H1 (cell line): ENCODE measurements around the gene ISOC2. TPM values are rescaled to one million over a fixed set of nuclear protein-coding genes. Genes with fewer than 3 reads are reported as not detected.

Experiments
- CTCF ChIA-PET: fragments of 300-600 bp; sonication (Branson Sonifier 250); formaldehyde crosslinking; loops from one replicate; lab custom pipeline; 2021; ENCODE audit not compliant: partially characterized antibody; lab: Charles Lee
- POLR2A ChIA-PET: fragments of 300-600 bp; sonication (Branson Sonifier 250); formaldehyde crosslinking; loops from one replicate; lab custom pipeline; 2021; ENCODE audit warnings: inconsistent platforms; ENCODE audit not compliant: partially characterized antibody; lab: Charles Lee
- DNase-seq, 2 experiments: peaks; one replicate each; pipeline versions ENCODE4 v3.0.0 to v3.0.0-alpha.2; 2010 to 2022; ENCODE audit warnings: low spot score in 2 of 2, low read depth in 1 of 2, mixed read lengths in 1 of 2
- FAIRE-seq: peaks from 2 replicates; lab custom pipeline; 2011; peaks lifted over from hg19 to GRCh38; lab: Jason Lieb, UNC
- H2AFZ ChIP-seq: 2 replicates; pipeline ENCODE4 v1.8.1; 2012; ENCODE audit warnings: low read length, inconsistent platforms
- H2AK5ac ChIP-seq: 2 replicates; pipeline ENCODE4 v1.6.1; 2013; ENCODE audit warnings: low read depth, low read length
- H2BK120ac ChIP-seq: replicated peaks from 2 replicates; pipeline ENCODE3; 2013; ENCODE audit warnings: low read depth, low read length, inconsistent platforms
- H2BK12ac ChIP-seq: 2 replicates; pipeline ENCODE4 v1.6.1; 2013; ENCODE audit warnings: low read depth, low read length
- H2BK15ac ChIP-seq: 2 replicates; pipeline ENCODE4 v1.6.1; 2013; ENCODE audit warnings: low read length
- H2BK20ac ChIP-seq: 2 replicates; pipeline ENCODE4 v1.6.1; 2013; ENCODE audit warnings: low read length
- H2BK5ac ChIP-seq: 2 replicates; pipeline ENCODE4 v1.6.1; 2013; ENCODE audit warnings: low read depth, low read length
- H3K14ac ChIP-seq: 2 replicates; pipeline ENCODE4 v1.6.1; 2013; ENCODE audit warnings: inconsistent platforms; ENCODE audit not compliant: insufficient read length
- H3K18ac ChIP-seq: 2 replicates; pipeline ENCODE4 v1.6.1; 2013; ENCODE audit warnings: low read length; ENCODE audit errors: extremely low read depth
- H3K23ac ChIP-seq: 2 replicates; pipeline ENCODE4 v1.6.1; 2013; ENCODE audit warnings: inconsistent platforms; ENCODE audit not compliant: insufficient read length
- H3K23me2 ChIP-seq: 2 replicates; pipeline ENCODE4 v1.6.1; 2013; ENCODE audit warnings: low read depth, low read length
- H3K27ac ChIP-seq: 2 replicates; pipeline ENCODE4 v1.6.1; 2011; ENCODE audit warnings: low read depth, low read length, inconsistent platforms
- H3K27me3 ChIP-seq, 4 experiments: replicated peaks in 1 of 4; 1 replicate in 1 of 4; 2 replicates in 3 of 4; pipeline versions ENCODE4 v1.6.1 to v1.8.1; 2011 to 2013; ENCODE audit warnings: low read length in 3 of 4, mild to moderate bottlenecking in 3 of 4, inconsistent platforms in 2 of 4, mixed read lengths in 2 of 4, moderate library complexity in 1 of 4; ENCODE audit not compliant: control insufficient read depth in 3 of 4, insufficient read depth in 3 of 4; ENCODE audit errors: extremely low read depth in 1 of 4
- H3K36me3 ChIP-seq, 4 experiments: 2 replicates each; pipeline versions ENCODE4 v1.6.1 to v1.8.1; 2011 to 2013; ENCODE audit warnings: mild to moderate bottlenecking in 4 of 4, low read length in 3 of 4, moderate library complexity in 2 of 4, control low read depth in 1 of 4, inconsistent platforms in 1 of 4; ENCODE audit not compliant: insufficient read depth in 4 of 4, control insufficient read depth in 2 of 4
- H3K4ac ChIP-seq: replicated peaks from 2 replicates; pipeline ENCODE3; 2013; ENCODE audit warnings: low read length, low read depth, mixed read lengths, inconsistent platforms; ENCODE audit not compliant: insufficient read length
- H3K4me1 ChIP-seq, 4 experiments: replicated peaks in 1 of 4; 1 replicate in 1 of 4; 2 replicates in 3 of 4; pipeline versions ENCODE4 v1.6.1 to v1.8.1; 2011 to 2013; ENCODE audit warnings: low read length in 3 of 4, inconsistent platforms in 2 of 4, mixed read lengths in 1 of 4; ENCODE audit not compliant: insufficient read depth in 4 of 4, control insufficient read depth in 3 of 4
- H3K4me2 ChIP-seq, 2 experiments: 2 replicates each; pipeline versions ENCODE4 v1.6.1 to v1.8.1; 2011 to 2013; ENCODE audit warnings: low read depth in 2 of 2, low read length in 2 of 2, control low read depth in 1 of 2, inconsistent platforms in 1 of 2, mild to moderate bottlenecking in 1 of 2; ENCODE audit not compliant: insufficient read depth in 1 of 2
- H3K4me3 ChIP-seq, 4 experiments: fragments of 200-600, 300-600 bp in 1 of 4; sonication (generic), shearing (Covaris generic), sonication (Bioruptor Twin) in 1 of 4; 2 replicates each; pipeline versions ENCODE4 v1.5.1 to v1.8.1; 2011 to 2016; ENCODE audit warnings: low read length in 4 of 4, low read depth in 3 of 4, control low read depth in 2 of 4, inconsistent platforms in 2 of 4, mild to moderate bottlenecking in 2 of 4, mixed read lengths in 1 of 4, moderate library complexity in 1 of 4; ENCODE audit not compliant: insufficient read depth in 2 of 4; ENCODE audit errors: extremely low read depth in 1 of 4
- H3K56ac ChIP-seq: replicated peaks from 2 replicates; pipeline ENCODE3; 2013; ENCODE audit warnings: low read depth, mild to moderate bottlenecking, mixed read lengths, low read length, inconsistent platforms; ENCODE audit not compliant: insufficient read length
- H3K79me1 ChIP-seq: 2 replicates; pipeline ENCODE4 v1.6.1; 2013; ENCODE audit warnings: low read depth, low read length, control low read depth
- H3K79me2 ChIP-seq, 2 experiments: 2 replicates each; pipeline versions ENCODE4 v1.6.1 to v1.8.1; 2012 to 2013; ENCODE audit warnings: low read length in 2 of 2, mild to moderate bottlenecking in 2 of 2, inconsistent platforms in 1 of 2; ENCODE audit not compliant: insufficient read depth in 2 of 2, control insufficient read depth in 1 of 2
- H3K9ac ChIP-seq, 4 experiments: replicated peaks in 1 of 4; 1 replicate in 1 of 4; 2 replicates in 3 of 4; pipeline versions ENCODE4 v1.6.1 to v1.8.1; 2011 to 2013; ENCODE audit warnings: low read depth in 3 of 4, low read length in 3 of 4, control low read depth in 2 of 4, mild to moderate bottlenecking in 2 of 4, moderate library complexity in 2 of 4, inconsistent platforms in 1 of 4; ENCODE audit errors: extremely low read depth in 1 of 4
- H3K9me3 ChIP-seq, 2 experiments: 2 replicates each; pipeline versions ENCODE4 v1.6.1 to v1.8.1; 2012 to 2013; ENCODE audit warnings: mild to moderate bottlenecking in 2 of 2, moderate library complexity in 2 of 2, control low read depth in 1 of 2, inconsistent platforms in 1 of 2, low read depth in 1 of 2, low read length in 1 of 2, mixed read lengths in 1 of 2; ENCODE audit not compliant: insufficient read depth in 2 of 2
- H4K20me1 ChIP-seq, 2 experiments: replicated peaks in 1 of 2; 2 replicates each; pipeline versions ENCODE3 to v1.8.1; 2011 to 2013; ENCODE audit warnings: inconsistent platforms in 2 of 2, low read length in 2 of 2, mild to moderate bottlenecking in 1 of 2; ENCODE audit not compliant: insufficient read depth in 2 of 2, control insufficient read depth in 1 of 2
- H4K5ac ChIP-seq: 2 replicates; pipeline ENCODE4 v1.6.1; 2013; ENCODE audit warnings: low read length, low read depth, mixed read lengths, inconsistent platforms; ENCODE audit not compliant: insufficient read length
- H4K8ac ChIP-seq: 2 replicates; pipeline ENCODE4 v1.8.0; 2013; ENCODE audit warnings: mild to moderate bottlenecking, moderate library complexity, low read length, inconsistent platforms; ENCODE audit not compliant: insufficient read depth; ENCODE audit errors: extremely low read depth
- H4K91ac ChIP-seq: replicated peaks from 2 replicates; pipeline ENCODE3; 2013; ENCODE audit warnings: low read length, mixed read lengths, inconsistent platforms; ENCODE audit not compliant: insufficient read length
- CBX5 ChIP-seq: fragments of 300-800, 300-1000 bp; sonication (generic); IDR thresholded peaks from 2 replicates; pipeline ENCODE4 v1.7.1; 2016; ENCODE audit warnings: antibody characterized with exemption, low read length, low read depth
- RFX5 ChIP-seq: IDR thresholded peaks from 2 replicates; pipeline ENCODE4 v1.6.1; 2011; ENCODE audit warnings: low read depth, low read length, improper control_type of control experiment, borderline replicate concordance
- SIN3A ChIP-seq, 2 experiments: IDR thresholded peaks in 1 of 2; conservative IDR thresholded peaks in 1 of 2; 2 replicates each; pipeline ENCODE4 v1.6.1; 2011 to 2012; ENCODE audit warnings: low read length in 2 of 2, improper control_type of control experiment in 1 of 2, low read depth in 1 of 2, mild to moderate bottlenecking in 1 of 2
- WGBS, 2 experiments: shearing (Covaris generic) in 1 of 2; methylation state at CpG; one replicate each; pipeline versions ENCODE4 v1.1.6 to v1.1.7; 2013 to 2015; ENCODE audit warnings: low lambda C conversion rate in 2 of 2, mixed read lengths in 2 of 2, inconsistent platforms in 1 of 2, low coverage in 1 of 2, missing lambda C conversion rate in 1 of 2; ENCODE audit not compliant: insufficient replicate concordance in 2 of 2, insufficient coverage in 1 of 2, insufficient read length in 1 of 2; ENCODE audit errors: extremely low coverage in 1 of 2, missing lambda C conversion rate in 1 of 2; 5-methylcytosine and 5-hydroxymethylcytosine counted together
- polyA plus RNA-seq, 7 experiments: library from polyadenylated mRNA; depleted of rRNA in 3 of 7; stranded (reverse) in 5 of 7; unstranded in 2 of 7; fragments of >200 nt in 5 of 7; fragments of 200-250 nt in 2 of 7; gene quantifications; 1 replicate in 5 of 7; 2 replicates in 1 of 7; 4 replicates in 1 of 7; pipeline versions ENCODE4 v1.2.1 to v1.2.3, GENCODE V29; 2011 to 2013; ENCODE audit warnings: missing spikeins in 2 of 7, mixed read lengths in 2 of 7
- total RNA-seq: library from RNA; stranded (reverse); fragmentation: NEBNext Ultra II Directional; extraction: Animal tissue kit (Norgen Biotek cat#: 25700); gene quantifications from 2 replicates; pipeline ENCODE4 v1.2.1, GENCODE V29; 2021
- TF ChIP-seq, protein P1 (sequence below), 3 experiments: IDR thresholded peaks; 1 replicate in 2 of 3; 2 replicates in 1 of 3; pipeline versions ENCODE4 v1.5.1 to v1.6.1; 2011; ENCODE audit warnings: low read length in 3 of 3, mild to moderate bottlenecking in 3 of 3, inconsistent platforms in 2 of 3, low read depth in 1 of 3, moderate library complexity in 1 of 3; ENCODE audit not compliant: insufficient read depth in 1 of 3; ENCODE audit errors: control extremely low read depth in 1 of 3
- TF ChIP-seq, protein P2 (sequence below): IDR thresholded peaks from 2 replicates; pipeline ENCODE4 v1.6.1; 2011; ENCODE audit warnings: low read depth, mild to moderate bottlenecking, low read length; ENCODE audit not compliant: insufficient read depth

The ISOC2 gene
- total and polyA plus RNA-seq, 2 of the 8 experiments (the other 6 are each of a cell fraction or from before 2014, with no cell fraction given), result 96.9 to 152 TPM

DNA sequence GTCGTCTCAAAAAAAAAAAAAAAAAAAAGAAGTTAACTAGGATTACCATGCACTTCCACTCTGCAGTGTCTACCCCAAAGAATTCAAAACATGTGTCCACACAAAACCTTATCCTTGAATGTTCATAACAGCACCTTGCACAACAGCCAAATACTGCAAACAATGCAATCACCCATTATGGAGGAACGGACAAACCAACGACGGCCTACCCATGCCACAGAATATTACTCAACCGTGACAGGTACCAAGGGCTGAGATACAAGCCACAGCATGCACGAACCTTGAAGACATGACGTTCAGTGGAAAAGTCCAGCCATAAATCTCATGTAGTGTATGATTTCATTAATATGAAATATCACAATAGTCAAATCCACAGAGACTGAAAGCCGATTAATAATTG, 15.4 kb downstream of the ISOC2 start:
- 0 out of 2 replicates have a peak overlapping the region, but pooled peaks have one; percentile 6 for H2BK20ac ChIP-seq
- WGBS, 2 experiments, result 81% methylated on average over 7 of the region's 8 CpGs; no CpG with 5 or more reads in 1 of the 2 experiments
- H3K14ac ChIP-seq, result no peak overlapping the region
- CTCF ChIA-PET, result interaction anchor here (0.6 kb wide), 2 partner anchors 59 to 107 kb away, joined by 3 to 4 read pairs; no protein-coding TSS in a partner anchor
- H3K36me3 ChIP-seq, result no peaks in the 10 kb centered on the region
- POLR2A ChIA-PET, result interaction anchor here (0.6 kb wide), 1 partner anchor 150 kb away, joined by 4 read pairs; no protein-coding TSS in a partner anchor
- H3K79me1 ChIP-seq, result no peaks in the 10 kb centered on the region
- no peak for DNase-seq
- no peak overlapping the region for H3K18ac ChIP-seq
- peaks cover 4 to 12% (median 8%) of the 10 kb centered on the region in 4 experiments; a peak in 6 of 7 replicates for H3K4me1 ChIP-seq
- no peak overlapping the region for H2AK5ac ChIP-seq
- H4K20me1 ChIP-seq, result peaks cover 3 to 16% of the 10 kb centered on the region in 2 experiments
- H3K23me2 ChIP-seq, result peaks cover 26% of the 10 kb centered on the region; the same call in 1 of the 2 replicates
- H3K9me3 ChIP-seq, result no peaks in the 10 kb centered on the region
- H4K8ac ChIP-seq, result no peak overlapping the region
- H3K9ac ChIP-seq, result no peak overlapping the region
- peaks cover 62 to 96% (median 92%) of the 10 kb centered on the region in 4 experiments for H3K27me3 ChIP-seq
- no peak overlapping the region for H2AFZ ChIP-seq
- no peak overlapping the region for H3K27ac ChIP-seq
- no peak overlapping the region for H2BK120ac ChIP-seq
- H3K4ac ChIP-seq, result no peak overlapping the region
- H3K23ac ChIP-seq, result no peak overlapping the region
- H2BK12ac ChIP-seq, result no peak overlapping the region
- H3K4me2 ChIP-seq, result no peak overlapping the region
- no peak overlapping the region for H2BK5ac ChIP-seq
- H4K91ac ChIP-seq, result no peak overlapping the region
- no peak for FAIRE-seq
- no peaks in the 10 kb centered on the region for H3K79me2 ChIP-seq
- no peak overlapping the region for H3K4me3 ChIP-seq
- no peak overlapping the region for H3K56ac ChIP-seq
- no peak overlapping the region for H2BK15ac ChIP-seq
- H4K5ac ChIP-seq, result no peak overlapping the region
- TF ChIP-seq, protein P1, sequence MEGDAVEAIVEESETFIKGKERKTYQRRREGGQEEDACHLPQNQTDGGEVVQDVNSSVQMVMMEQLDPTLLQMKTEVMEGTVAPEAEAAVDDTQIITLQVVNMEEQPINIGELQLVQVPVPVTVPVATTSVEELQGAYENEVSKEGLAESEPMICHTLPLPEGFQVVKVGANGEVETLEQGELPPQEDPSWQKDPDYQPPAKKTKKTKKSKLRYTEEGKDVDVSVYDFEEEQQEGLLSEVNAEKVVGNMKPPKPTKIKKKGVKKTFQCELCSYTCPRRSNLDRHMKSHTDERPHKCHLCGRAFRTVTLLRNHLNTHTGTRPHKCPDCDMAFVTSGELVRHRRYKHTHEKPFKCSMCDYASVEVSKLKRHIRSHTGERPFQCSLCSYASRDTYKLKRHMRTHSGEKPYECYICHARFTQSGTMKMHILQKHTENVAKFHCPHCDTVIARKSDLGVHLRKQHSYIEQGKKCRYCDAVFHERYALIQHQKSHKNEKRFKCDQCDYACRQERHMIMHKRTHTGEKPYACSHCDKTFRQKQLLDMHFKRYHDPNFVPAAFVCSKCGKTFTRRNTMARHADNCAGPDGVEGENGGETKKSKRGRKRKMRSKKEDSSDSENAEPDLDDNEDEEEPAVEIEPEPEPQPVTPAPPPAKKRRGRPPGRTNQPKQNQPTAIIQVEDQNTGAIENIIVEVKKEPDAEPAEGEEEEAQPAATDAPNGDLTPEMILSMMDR (IDR thresholded peaks at IDR 0.05; ENCODE audit: control extremely low read depth in 1 of 3, insufficient read depth in 1 of 3, low read depth in 1 of 3, low read length in 3 of 3), result no peak
- no peak for TF ChIP-seq RFX5
- TF ChIP-seq SIN3A (conservative IDR thresholded peaks at IDR 0.05 in 1 of 2, IDR thresholded peaks at IDR 0.05 in 1 of 2; ENCODE audit: low read depth in 1 of 2, low read length in 2 of 2), result no peak
- TF ChIP-seq CBX5, result no peak
- TF ChIP-seq, protein P2, sequence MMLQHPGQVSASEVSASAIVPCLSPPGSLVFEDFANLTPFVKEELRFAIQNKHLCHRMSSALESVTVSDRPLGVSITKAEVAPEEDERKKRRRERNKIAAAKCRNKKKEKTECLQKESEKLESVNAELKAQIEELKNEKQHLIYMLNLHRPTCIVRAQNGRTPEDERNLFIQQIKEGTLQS, result no peak
